CD14-positive monocyte (primary cell): ENCODE data around the gene ANKRD44. TPM values are rescaled to one million over a fixed set of nuclear protein-coding genes. Genes with fewer than 3 reads are reported as not detected.
A peak's percentile ranks its signal among the peaks of the same experiment; 100 is the strongest.

Source experiments
- DNase-seq, 3 donors: peaks; one replicate each; pipeline ENCODE4 v3.0.0-alpha.2; 2011 to 2022
- H2AFZ ChIP-seq: 2 replicates; pipeline ENCODE4 v1.6.0; 2012; ENCODE audit warnings: mild to moderate bottlenecking, low read depth, low read length, inconsistent platforms; ENCODE audit not compliant: insufficient read depth, poor library complexity, severe bottlenecking
- H3K27ac ChIP-seq, 2 donors: 1 replicate in 1 of 2; 2 replicates in 1 of 2; pipeline ENCODE4 v1.5.1; 2012 to 2013; ENCODE audit warnings: low read length in 2 of 2, control low read depth in 1 of 2, inconsistent platforms in 1 of 2, low read depth in 1 of 2, mild to moderate bottlenecking in 1 of 2
- H3K27me3 ChIP-seq, 2 donors: one replicate each; pipeline versions ENCODE4 v1.6.0 to v1.6.1; 2011 to 2013; ENCODE audit warnings: low read length in 2 of 2; ENCODE audit not compliant: control insufficient read depth in 2 of 2, insufficient read depth in 2 of 2
- H3K36me3 ChIP-seq, 2 donors: replicated peaks in 1 of 2; 1 replicate in 1 of 2; 2 replicates in 1 of 2; pipeline versions ENCODE4 v1.5.1 to v1.6.1; 2012 to 2013; ENCODE audit warnings: low read length in 2 of 2, control low read depth in 1 of 2, inconsistent platforms in 1 of 2, mild to moderate bottlenecking in 1 of 2; ENCODE audit not compliant: insufficient read depth in 2 of 2, control insufficient read depth in 1 of 2
- H3K4me1 ChIP-seq, 2 donors: 1 replicate in 1 of 2; 2 replicates in 1 of 2; pipeline versions ENCODE4 v1.5.1 to v1.6.1; 2012 to 2013; ENCODE audit warnings: low read length in 2 of 2, control low read depth in 1 of 2, inconsistent platforms in 1 of 2, mild to moderate bottlenecking in 1 of 2, moderate library complexity in 1 of 2; ENCODE audit not compliant: insufficient read depth in 2 of 2, control insufficient read depth in 1 of 2
- H3K4me2 ChIP-seq: replicated peaks from 2 replicates; pipeline ENCODE3; 2012; ENCODE audit warnings: low read length, moderate library complexity, mild to moderate bottlenecking; ENCODE audit not compliant: poor library complexity, severe bottlenecking; ENCODE audit errors: extremely low read depth
- H3K4me3 ChIP-seq, 3 experiments: fragments of 200-600 bp in 1 of 3; sonication (generic) in 1 of 3; replicated peaks in 1 of 3; 1 replicate in 2 of 3; 2 replicates in 1 of 3; pipeline ENCODE4 v1.5.1; 2011 to 2013; ENCODE audit warnings: low read length in 3 of 3, mild to moderate bottlenecking in 3 of 3, control low read depth in 2 of 3, low read depth in 2 of 3, inconsistent platforms in 1 of 3, moderate library complexity in 1 of 3
- H3K79me2 ChIP-seq: 2 replicates; pipeline ENCODE4 v1.6.0; 2012; ENCODE audit warnings: mild to moderate bottlenecking, control low read depth, inconsistent platforms, low read length, moderate library complexity; ENCODE audit not compliant: insufficient read depth
- H3K9ac ChIP-seq: 2 replicates; pipeline ENCODE4 v1.6.0; 2017; ENCODE audit warnings: low read length, mild to moderate bottlenecking; ENCODE audit not compliant: insufficient read depth, poor library complexity, severe bottlenecking
- H3K9me3 ChIP-seq, 2 donors: replicated peaks in 1 of 2; 1 replicate in 1 of 2; 2 replicates in 1 of 2; pipeline versions ENCODE4 v1.5.1 to v1.6.1; 2012 to 2013; ENCODE audit warnings: low read length in 2 of 2, control low read depth in 1 of 2; ENCODE audit not compliant: control insufficient read depth in 1 of 2, insufficient read depth in 1 of 2
- H4K20me1 ChIP-seq: 2 replicates; pipeline ENCODE4 v1.6.0; 2012; ENCODE audit warnings: mild to moderate bottlenecking, low read length, control low read depth, moderate library complexity; ENCODE audit not compliant: insufficient read depth
- H3K27ac Mint-ChIP-seq, 7 donors: one replicate each; pipeline ENCODE4 v1.8.0; 2020; ENCODE audit warnings: mild to moderate bottlenecking in 7 of 7, mixed read lengths in 7 of 7, moderate library complexity in 6 of 7, inconsistent platforms in 2 of 7
- H3K27me3 Mint-ChIP-seq, 3 donors: one replicate each; pipeline ENCODE4 v1.8.0; 2021 to 2022; ENCODE audit warnings: low read depth in 3 of 3, mild to moderate bottlenecking in 3 of 3, mixed read lengths in 3 of 3, moderate library complexity in 3 of 3, inconsistent platforms in 1 of 3
- H3K36me3 Mint-ChIP-seq, 2 donors: one replicate each; pipeline ENCODE4 v1.8.0; 2020; ENCODE audit warnings: mixed read lengths in 2 of 2, inconsistent platforms in 1 of 2, mild to moderate bottlenecking in 1 of 2
- H3K4me1 Mint-ChIP-seq: one replicate; pipeline ENCODE4 v1.8.0; 2020; ENCODE audit warnings: mild to moderate bottlenecking, mixed read lengths
- H3K4me3 Mint-ChIP-seq, 2 donors: one replicate each; pipeline ENCODE4 v1.8.0; 2020; ENCODE audit warnings: mild to moderate bottlenecking in 2 of 2, mixed read lengths in 2 of 2, moderate library complexity in 1 of 2
- H3K9me3 Mint-ChIP-seq, 7 donors: one replicate each; pipeline ENCODE4 v1.8.0; 2020 to 2022; ENCODE audit warnings: mixed read lengths in 7 of 7, mild to moderate bottlenecking in 6 of 7, moderate library complexity in 6 of 7, inconsistent platforms in 2 of 7
- WGBS: methylation state at CpG from one replicate; pipeline ENCODE4 v1.1.5; 2013; ENCODE audit warnings: missing lambda C conversion rate; ENCODE audit not compliant: insufficient coverage; 5-methylcytosine and 5-hydroxymethylcytosine counted together
- intact Hi-C, 2 donors: fragments of 100-400 bp; cut with micrococcal nuclease; formaldehyde crosslinking; loops; one replicate each; pipeline versions ENCODE4 v1.15.0 to v1.15.1; 2023
- polyA plus RNA-seq, 3 donors: library from polyadenylated mRNA; depleted of rRNA in 1 of 3; unstranded in 2 of 3; stranded (reverse) in 1 of 3; fragments of 300-500 nt in 2 of 3; fragments of >200 nt in 1 of 3; fragmentation: Illumina TruSeq in 2 of 3; gene quantifications; 1 replicate in 2 of 3; 2 replicates in 1 of 3; pipeline ENCODE4 v1.2.3, GENCODE V29; 2012 to 2021
- TF ChIP-seq, protein P1 (sequence below): fragments of 200-600 bp; IDR thresholded peaks from one replicate; pipeline ENCODE4 v1.8.0; 2022; ENCODE audit warnings: antibody characterized with exemption, mild to moderate bottlenecking

ANKRD44 gene
- polyA plus RNA-seq, 3 donors, result 55.7 to 91.9 (median 64.9) TPM

- TF ChIP-seq, protein P1, sequence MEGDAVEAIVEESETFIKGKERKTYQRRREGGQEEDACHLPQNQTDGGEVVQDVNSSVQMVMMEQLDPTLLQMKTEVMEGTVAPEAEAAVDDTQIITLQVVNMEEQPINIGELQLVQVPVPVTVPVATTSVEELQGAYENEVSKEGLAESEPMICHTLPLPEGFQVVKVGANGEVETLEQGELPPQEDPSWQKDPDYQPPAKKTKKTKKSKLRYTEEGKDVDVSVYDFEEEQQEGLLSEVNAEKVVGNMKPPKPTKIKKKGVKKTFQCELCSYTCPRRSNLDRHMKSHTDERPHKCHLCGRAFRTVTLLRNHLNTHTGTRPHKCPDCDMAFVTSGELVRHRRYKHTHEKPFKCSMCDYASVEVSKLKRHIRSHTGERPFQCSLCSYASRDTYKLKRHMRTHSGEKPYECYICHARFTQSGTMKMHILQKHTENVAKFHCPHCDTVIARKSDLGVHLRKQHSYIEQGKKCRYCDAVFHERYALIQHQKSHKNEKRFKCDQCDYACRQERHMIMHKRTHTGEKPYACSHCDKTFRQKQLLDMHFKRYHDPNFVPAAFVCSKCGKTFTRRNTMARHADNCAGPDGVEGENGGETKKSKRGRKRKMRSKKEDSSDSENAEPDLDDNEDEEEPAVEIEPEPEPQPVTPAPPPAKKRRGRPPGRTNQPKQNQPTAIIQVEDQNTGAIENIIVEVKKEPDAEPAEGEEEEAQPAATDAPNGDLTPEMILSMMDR, result no peak
- Histone ChIP-seq H3K36me3 (no peaks in the 10 kb centered on the region), H3K9ac (no peak overlapping the region), H2AFZ (no peak overlapping the region), H3K27me3 (no peaks in the 10 kb centered on the region), H3K4me2 (no peak overlapping the region), H3K4me3 (no peak overlapping the region), H3K79me2 (peaks cover 100% of the 10 kb centered on the region), H3K9me3 (no peaks in the 10 kb centered on the region), H4K20me1 (peaks cover 96% of the 10 kb centered on the region), H3K27ac (peak overlapping the region in 1 of 2 donors; percentile 65), H3K4me1 (peaks cover 51 to 70% of the 10 kb centered on the region in 2 donors)
- Mint-ChIP-seq H3K4me1 (peaks cover 77% of the 10 kb centered on the region), H3K36me3 (peaks cover 8 to 10% of the 10 kb centered on the region in 2 donors), H3K9me3 (no peaks in the 10 kb centered on the region), H3K27me3 (no peaks in the 10 kb centered on the region), H3K4me3 (no peak overlapping the region), H3K27ac (peak overlapping the region in 3 of 7 donors; percentile 50 to 82 (median 57))
- 100% methylated on average over 1 of the region's 4 CpGs for whole genome bisulfite sequencing
- DNase-seq, result no peak
- intact Hi-C loops, result loop anchor here in 1 of 2 donors (5.0 kb wide), 1 partner anchor 37 kb away; no protein-coding TSS in a partner anchor
These were observed 75.8 kb downstream of the ANKRD44 start for GRCh38 chr2:197234671-197235191.

GRCh38 chr2:197233473-197233872 lies 77.1 kb downstream of the ANKRD44 start:
- Mint-ChIP-seq H3K9me3 (no peaks in the 10 kb centered on the region), H3K4me1 (peaks cover 76% of the 10 kb centered on the region), H3K4me3 (no peak overlapping the region), H3K27me3 (no peaks in the 10 kb centered on the region), H3K27ac (peak overlapping the region in 1 of 7 donors; percentile 73), H3K36me3 (peaks cover 4 to 7% of the 10 kb centered on the region in 2 donors)
- intact Hi-C loops, result no loop called here
- DNase-seq, result no peak
- Histone ChIP-seq H3K27ac (peak overlapping the region in 1 of 2 donors; percentile 54), H2AFZ (no peak overlapping the region), H3K9ac (no peak overlapping the region), H4K20me1 (peaks cover 98% of the 10 kb centered on the region), H3K4me2 (peak overlapping the region; percentile 2), H3K79me2 (peaks cover 100% of the 10 kb centered on the region), H3K4me3 (no peak overlapping the region), H3K4me1 (peaks cover 43 to 68% of the 10 kb centered on the region in 2 donors), H3K9me3 (no peaks in the 10 kb centered on the region), H3K36me3 (no peaks in the 10 kb centered on the region), H3K27me3 (no peaks in the 10 kb centered on the region)
- TF ChIP-seq, protein P1, result no peak
